PC-3 (cell line): Measurements from ENCODE around the gene UBAC2. TPM values are rescaled to one million over a fixed set of nuclear protein-coding genes. Genes with fewer than 3 reads are reported as not detected.

Experiments
- ATAC-seq: fragments of 200-7000 bp; cut with Tn5 transposase; 2 replicates; pipeline ENCODE4 v1.9.1; 2020; ENCODE audit warnings: mild to moderate bottlenecking, moderate library complexity
- BruUV-seq: library from RNA; stranded (reverse); fragments of 400-500 nt; replicated peaks from 2 replicates; lab custom pipeline; 2021; lab: Mats Ljungman, UMichigan
- CTCF ChIA-PET: fragments of 300-600 bp; sonication (Branson Sonifier 250); formaldehyde crosslinking; loops from one replicate; lab custom pipeline; 2022; ENCODE audit warnings: antibody characterized with exemption; lab: Charles Lee
- POLR2A ChIA-PET: fragments of 300-600 bp; sonication (Branson Sonifier 250); formaldehyde crosslinking; loops from one replicate; lab custom pipeline; 2022; ENCODE audit warnings: antibody characterized with exemption; ENCODE audit not compliant: unreplicated experiment; lab: Charles Lee
- DNase-seq: peaks from one replicate; pipeline ENCODE4 v3.0.0-alpha.2; 2015
- H2AFZ ChIP-seq: fragments of 300-600 bp; sonication (generic); 2 replicates; pipeline ENCODE4 v1.6.0; 2016; ENCODE audit warnings: antibody characterized with exemption, low read length
- H3F3A ChIP-seq: fragments of 300-600 bp; sonication (generic); one replicate; pipeline ENCODE4 v1.6.0; 2017; ENCODE audit warnings: antibody characterized with exemption, low read length, control low read depth, mild to moderate bottlenecking; ENCODE audit not compliant: unreplicated experiment
- H3K27ac ChIP-seq: fragments of 300-600 bp; sonication (generic); 2 replicates; pipeline ENCODE4 v1.5.1; 2016; ENCODE audit warnings: mild to moderate bottlenecking, low read length
- H3K27me3 ChIP-seq: fragments of 300-600 bp; sonication (generic); 2 replicates; pipeline ENCODE4 v1.6.1; 2016; ENCODE audit warnings: low read length, mixed read lengths
- H3K36me3 ChIP-seq: fragments of 300-600 bp; sonication (generic); 2 replicates; pipeline ENCODE4 v1.6.1; 2016; ENCODE audit warnings: low read depth, mixed run types, low read length, mixed read lengths
- H3K4me1 ChIP-seq: fragments of 300-600 bp; sonication (generic); 2 replicates; pipeline ENCODE4 v1.5.1; 2016; ENCODE audit warnings: low read length; ENCODE audit not compliant: insufficient read depth
- H3K4me2 ChIP-seq: fragments of 300-600 bp; sonication (generic); 2 replicates; pipeline ENCODE4 v1.6.0; 2016; ENCODE audit warnings: low read length
- H3K4me3 ChIP-seq: fragments of 300-600 bp; sonication (generic); 2 replicates; pipeline ENCODE4 v1.5.1; 2016; ENCODE audit warnings: mild to moderate bottlenecking, low read length, mixed read lengths
- H3K79me2 ChIP-seq: fragments of 300-600 bp; sonication (generic); 2 replicates; pipeline ENCODE4 v1.6.1; 2017; ENCODE audit warnings: low read length, mixed read lengths
- H3K9ac ChIP-seq: fragments of 300-600 bp; sonication (generic); 2 replicates; pipeline ENCODE4 v1.6.0; 2016; ENCODE audit warnings: mild to moderate bottlenecking, low read length
- H3K9me2 ChIP-seq: fragments of 300-600 bp; sonication (generic); replicated peaks from 2 replicates; pipeline ENCODE4 v1.6.1; 2016; ENCODE audit warnings: mixed run types, low read length, mixed read lengths
- H3K9me3 ChIP-seq: fragments of 300-600 bp; sonication (generic); 2 replicates; pipeline ENCODE4 v1.6.1; 2016; ENCODE audit warnings: low read length, mixed read lengths
- H4K20me1 ChIP-seq: fragments of 300-600 bp; sonication (generic); 2 replicates; pipeline ENCODE4 v1.6.1; 2016; ENCODE audit warnings: low read length, mixed read lengths
- CTCF ChIP-seq: fragments of 300-600 bp; sonication (generic); conservative IDR thresholded peaks from 2 replicates; pipeline ENCODE4 v1.5.1; 2017; ENCODE audit warnings: antibody characterized with exemption, low read depth, mild to moderate bottlenecking, low read length
- EZH2 ChIP-seq: fragments of 300-600 bp; sonication (generic); IDR thresholded peaks from one replicate; pipeline ENCODE4 v1.6.1; 2017; ENCODE audit warnings: antibody characterized with exemption, mild to moderate bottlenecking, low read length; ENCODE audit not compliant: unreplicated experiment
- EZH2phosphoT487 ChIP-seq: fragments of 300-600 bp; sonication (generic); IDR thresholded peaks from 2 replicates; pipeline ENCODE4 v1.6.1; 2018; ENCODE audit warnings: mild to moderate bottlenecking, antibody characterized with exemption, low read length, borderline replicate concordance
- intact Hi-C: fragments of 100-400 bp; cut with micrococcal nuclease; formaldehyde crosslinking; loops from 2 replicates; pipeline ENCODE4 v1.9.0; 2023
- total RNA-seq: library from RNA; depleted of rRNA; stranded (reverse); fragments of >200 nt; gene quantifications from 2 replicates; pipeline ENCODE4 v1.2.3, GENCODE V29; 2014

Gene UBAC2
- total RNA-seq, 1 experiment from 2014 or later, result 34.5 TPM

- Histone ChIP-seq H3K79me2 (no peaks in the 10 kb centered on the region), H3K9me3 (no peaks in the 10 kb centered on the region)
- BruUV-seq, result no TSS peak
Measured at GRCh38 chr13:99255271-99255670, 54.6 kb downstream of the UBAC2 start.

GRCh38 chr13:99256283-99256682, 55.6 kb downstream of the UBAC2 start:
- Histone ChIP-seq H3K4me3 (no peak overlapping the region), H3K79me2 (no peaks in the 10 kb centered on the region), H3K9ac (no peak overlapping the region), H3K4me2 (no peak overlapping the region), H3K9me2 (no peaks in the 10 kb centered on the region), H4K20me1 (no peaks in the 10 kb centered on the region), H2AFZ (no peak overlapping the region), H3F3A (no peaks in the 10 kb centered on the region), H3K9me3 (no peaks in the 10 kb centered on the region), H3K36me3 (no peaks in the 10 kb centered on the region), H3K27me3 (no peaks in the 10 kb centered on the region), H3K27ac (no peak overlapping the region), H3K4me1 (no peaks in the 10 kb centered on the region)
- BruUV-seq, result no TSS peak
- ATAC-seq (no peak), DNase-seq (no peak)
- POLR2A ChIA-PET, result no interaction called here
- intact Hi-C loops, result no loop called here
- CTCF ChIA-PET, result no interaction called here
- no peak for TF ChIP-seq EZH2phosphoT487

More at GRCh38 chr13:99255271-99255670, 54.6 kb downstream of the UBAC2 start:
- ChIA-PET POLR2A (no interaction called here), CTCF (no interaction called here)
- H3K27me3 ChIP-seq, result no peaks in the 10 kb centered on the region
- H3K9me2 ChIP-seq, result no peaks in the 10 kb centered on the region
- TF ChIP-seq EZH2phosphoT487 (no peak), CTCF (no peak), EZH2 (no peak)
- H3K9ac ChIP-seq, result no peak overlapping the region
- H3K36me3 ChIP-seq, result no peaks in the 10 kb centered on the region
- ATAC-seq, result no peak
- intact Hi-C loops, result no loop called here
- H3F3A ChIP-seq, result no peaks in the 10 kb centered on the region
- H3K27ac ChIP-seq, result no peak overlapping the region
- H3K4me3 ChIP-seq, result no peak overlapping the region
- H2AFZ ChIP-seq, result no peak overlapping the region
- H3K4me2 ChIP-seq, result no peak overlapping the region
- no peaks in the 10 kb centered on the region for H3K4me1 ChIP-seq
- H4K20me1 ChIP-seq, result no peaks in the 10 kb centered on the region
- DNase-seq, result no peak

GRCh38 chr13:99256709-99257108, 56.1 kb downstream of the UBAC2 start:
- Histone ChIP-seq H3K4me3 (no peak overlapping the region), H2AFZ (no peak overlapping the region), H4K20me1 (no peaks in the 10 kb centered on the region), H3K9ac (no peak overlapping the region), H3K4me1 (no peaks in the 10 kb centered on the region), H3K4me2 (no peak overlapping the region), H3K9me2 (no peaks in the 10 kb centered on the region), H3K36me3 (no peaks in the 10 kb centered on the region), H3F3A (no peaks in the 10 kb centered on the region), H3K9me3 (no peaks in the 10 kb centered on the region), H3K27me3 (no peaks in the 10 kb centered on the region), H3K79me2 (no peaks in the 10 kb centered on the region), H3K27ac (no peak overlapping the region)
- ATAC-seq (no peak), DNase-seq (no peak)
- TF ChIP-seq EZH2 (no peak), EZH2phosphoT487 (no peak)
- ChIA-PET POLR2A (no interaction called here), CTCF (no interaction called here)
- intact Hi-C loops, result no loop called here
- BruUV-seq, result no TSS peak

- BruUV-seq, result no TSS peak
- no peaks in the 10 kb centered on the region for H3K9me2 ChIP-seq
- TF ChIP-seq EZH2phosphoT487 (no peak), CTCF (no peak), EZH2 (no peak)
- no peaks in the 10 kb centered on the region for H4K20me1 ChIP-seq
- H3K27ac ChIP-seq, result no peak overlapping the region
- no peaks in the 10 kb centered on the region for H3K79me2 ChIP-seq
- CTCF ChIA-PET, result no interaction called here
- POLR2A ChIA-PET, result no interaction called here
- intact Hi-C loops, result no loop called here
- no peak overlapping the region for H3K4me2 ChIP-seq
- H3K9ac ChIP-seq, result no peak overlapping the region
- no peak overlapping the region for H3K4me3 ChIP-seq
- no peaks in the 10 kb centered on the region for H3K36me3 ChIP-seq
- H3K9me3 ChIP-seq, result no peaks in the 10 kb centered on the region
- no peak overlapping the region for H2AFZ ChIP-seq
- no peaks in the 10 kb centered on the region for H3K4me1 ChIP-seq
- ATAC-seq (no peak), DNase-seq (no peak)
- H3F3A ChIP-seq, result no peaks in the 10 kb centered on the region
- H3K27me3 ChIP-seq, result no peaks in the 10 kb centered on the region
Measured at GRCh38 chr13:99257291-99257690, 56.6 kb downstream of the UBAC2 start.
